Naive thymus-derived CD4-positive, alpha-beta T cell (primary cell): ENCODE measurements around the gene GJB1. TPM values are rescaled to one million over a fixed set of nuclear protein-coding genes. Genes with fewer than 3 reads are reported as not detected.

Experiments
- ATAC-seq: fragments of 150-1000 bp; cut with Tn5 transposase; 2 replicates; pipeline ENCODE4 v1.10.0; 2021; ENCODE audit warnings: mild to moderate bottlenecking, moderate library complexity
- CTCF ChIA-PET: fragments of 350-600 bp; sonication (Branson Sonifier 250); formaldehyde crosslinking; loops from one replicate; lab custom pipeline; 2021; ENCODE audit warnings: antibody characterized with exemption; lab: Charles Lee
- POLR2A ChIA-PET: fragments of 350-600 bp; sonication (Branson Sonifier 250); formaldehyde crosslinking; loops from one replicate; lab custom pipeline; 2021; ENCODE audit warnings: antibody characterized with exemption, inconsistent platforms; lab: Charles Lee
- DNase-seq, 9 donors: peaks; one replicate each; pipeline versions ENCODE4 v3.0.0 to v3.0.0-alpha.2; 2020 to 2022; ENCODE audit warnings: mixed read lengths in 1 of 9
- H3K27ac ChIP-seq: one replicate; pipeline ENCODE4 v1.7.0; 2013; ENCODE audit warnings: mild to moderate bottlenecking, low read depth, low read length, moderate library complexity
- H3K27me3 ChIP-seq, 2 donors: one replicate each; pipeline ENCODE4 v1.7.0; 2013; ENCODE audit warnings: low read length in 2 of 2, mild to moderate bottlenecking in 2 of 2, moderate library complexity in 2 of 2; ENCODE audit not compliant: control insufficient read depth in 2 of 2, insufficient read depth in 2 of 2
- H3K36me3 ChIP-seq, 3 experiments: 1 replicate in 2 of 3; 2 replicates in 1 of 3; pipeline ENCODE4 v1.7.0; 2013; ENCODE audit warnings: low read length in 3 of 3, mild to moderate bottlenecking in 3 of 3, moderate library complexity in 1 of 3; ENCODE audit not compliant: insufficient read depth in 3 of 3, control insufficient read depth in 2 of 3
- H3K4me1 ChIP-seq, 2 donors: one replicate each; pipeline ENCODE4 v1.7.0; 2013; ENCODE audit warnings: low read length in 2 of 2, mild to moderate bottlenecking in 2 of 2, moderate library complexity in 1 of 2; ENCODE audit not compliant: control insufficient read depth in 2 of 2, insufficient read depth in 2 of 2
- H3K4me3 ChIP-seq: 2 replicates; pipeline ENCODE4 v1.7.0; 2013; ENCODE audit warnings: mild to moderate bottlenecking, low read length
- H3K9me3 ChIP-seq, 3 experiments: 1 replicate in 2 of 3; 2 replicates in 1 of 3; pipeline ENCODE4 v1.7.0; 2013; ENCODE audit warnings: low read length in 3 of 3; ENCODE audit not compliant: control insufficient read depth in 2 of 3
- H3K27ac Mint-ChIP-seq, 9 donors: one replicate each; pipeline ENCODE4 v1.8.0; 2020 to 2022; ENCODE audit warnings: mixed read lengths in 9 of 9, mild to moderate bottlenecking in 8 of 9, moderate library complexity in 5 of 9, inconsistent platforms in 2 of 9
- H3K27me3 Mint-ChIP-seq, 5 donors: one replicate each; pipeline ENCODE4 v1.8.0; 2021 to 2022; ENCODE audit warnings: mixed read lengths in 5 of 5, mild to moderate bottlenecking in 1 of 5
- H3K36me3 Mint-ChIP-seq, 5 donors: one replicate each; pipeline ENCODE4 v1.8.0; 2020 to 2022; ENCODE audit warnings: mixed read lengths in 5 of 5, mild to moderate bottlenecking in 3 of 5, inconsistent platforms in 1 of 5
- H3K4me1 Mint-ChIP-seq, 7 donors: one replicate each; pipeline ENCODE4 v1.8.0; 2020 to 2022; ENCODE audit warnings: mixed read lengths in 7 of 7, mild to moderate bottlenecking in 3 of 7, inconsistent platforms in 1 of 7
- H3K4me3 Mint-ChIP-seq, 10 donors: one replicate each; pipeline ENCODE4 v1.8.0; 2020 to 2022; ENCODE audit warnings: mild to moderate bottlenecking in 10 of 10, mixed read lengths in 10 of 10, moderate library complexity in 6 of 10, inconsistent platforms in 2 of 10
- H3K9me3 Mint-ChIP-seq, 11 donors: one replicate each; pipeline ENCODE4 v1.8.0; 2020 to 2022; ENCODE audit warnings: mixed read lengths in 11 of 11, mild to moderate bottlenecking in 4 of 11, inconsistent platforms in 1 of 11, moderate library complexity in 1 of 11
- intact Hi-C, 2 donors: fragments of 100-400 bp; cut with micrococcal nuclease; formaldehyde crosslinking; loops; one replicate each; pipeline ENCODE4 v1.15.1; 2023
- polyA plus RNA-seq, 2 donors: library from polyadenylated mRNA; unstranded; fragments of 300-500 nt; fragmentation: Illumina TruSeq; gene quantifications; one replicate each; pipeline ENCODE4 v1.2.3, GENCODE V29; 2021
- total RNA-seq, 6 experiments: library from RNA in 5 of 6; stranded (reverse) in 5 of 6; gene quantifications; 1 replicate in 5 of 6; 2 replicates in 1 of 6; pipeline ENCODE4 v1.2.3 and lab custom pipeline; 2021 to 2026

Gene GJB1
- total and polyA plus RNA-seq, 7 experiments from 2014 or later: not detected

GRCh38 chrX:71184092-71184491 lies 38.9 kb upstream of the GJB1 start:
- H3K4me3 ChIP-seq: no peak overlapping the region
- H3K4me1 ChIP-seq: peaks cover 0 to 10% of the 10 kb centered on the region in 2 donors
- POLR2A ChIA-PET: interaction anchor here (0.9 to 1.7 kb wide), 4 partner anchors 14 to 343 kb away, joined by 3 to 5 read pairs (median 4); partner anchors contain the start of gene ZMYM3
- no peak overlapping the region for H3K4me3 Mint-ChIP-seq
- H3K4me1 Mint-ChIP-seq: peaks cover 0 to 22% (median 19%) of the 10 kb centered on the region in 7 donors
- no peaks in the 10 kb centered on the region for H3K27me3 Mint-ChIP-seq
- CTCF ChIA-PET: no interaction called here
- H3K36me3 Mint-ChIP-seq: peaks cover 0 to 2% (median 0%) of the 10 kb centered on the region in 5 donors
- H3K36me3 ChIP-seq: no peaks in the 10 kb centered on the region
- no peaks in the 10 kb centered on the region for H3K27me3 ChIP-seq
- H3K27ac ChIP-seq: no peak overlapping the region
- H3K9me3 Mint-ChIP-seq: peaks cover 0 to 1% (median 0%) of the 10 kb centered on the region in 11 donors
- no peak for DNase-seq
- peak overlapping the region in 2 of 9 donors; percentile 54 to 62 for H3K27ac Mint-ChIP-seq
- ATAC-seq: no peak
- no peaks in the 10 kb centered on the region for H3K9me3 ChIP-seq
- intact Hi-C loops: loop anchor here (5.0 to 10.0 kb wide), 6 partner anchors 37 to 1091 kb away; partner anchors contain the start of genes OGT (in 2 of the 2), IGBP1 (in 1 of the 2), IL2RG (in 1 of the 2) and RPS4X (in 1 of the 2)

GRCh38 chrX:71184803-71185495 lies 38.1 kb upstream of the GJB1 start:
- Histone ChIP-seq H3K4me1 (peaks cover 0 to 10% of the 10 kb centered on the region in 2 donors), H3K4me3 (no peak overlapping the region), H3K36me3 (no peaks in the 10 kb centered on the region), H3K9me3 (no peaks in the 10 kb centered on the region), H3K27ac (no peak overlapping the region), H3K27me3 (no peaks in the 10 kb centered on the region)
- DNase-seq (no peak), ATAC-seq (no peak)
- Mint-ChIP-seq H3K4me3 (no peak overlapping the region), H3K36me3 (peaks cover 0 to 2% (median 0%) of the 10 kb centered on the region in 5 donors), H3K9me3 (peaks cover 0 to 1% (median 0%) of the 10 kb centered on the region in 11 donors), H3K27me3 (no peaks in the 10 kb centered on the region), H3K27ac (peak overlapping the region in 7 of 9 donors; percentile 27 to 84 (median 62)), H3K4me1 (peaks cover 0 to 22% (median 16%) of the 10 kb centered on the region in 7 donors)
- ChIA-PET CTCF (no interaction called here), POLR2A (interaction anchor here (0.9 to 1.7 kb wide), 4 partner anchors 11 to 342 kb away, joined by 3 to 5 read pairs (median 4); no protein-coding TSS in a partner anchor)
- intact Hi-C loops: loop anchor here (5.0 to 10.0 kb wide), 6 partner anchors 38 to 1090 kb away; partner anchors contain the start of genes OGT (in 2 of the 2), IGBP1 (in 1 of the 2), IL2RG (in 1 of the 2) and RPS4X (in 1 of the 2)

GRCh38 chrX:71191248-71191647 lies 31.8 kb upstream of the GJB1 start:
- peak overlapping the region in 3 of 10 donors; percentile 7 to 46 (median 21) for H3K4me3 Mint-ChIP-seq
- peak overlapping the region in 8 of 9 donors; percentile 6 to 73 (median 58) for H3K27ac Mint-ChIP-seq
- Histone ChIP-seq H3K9me3 (no peaks in the 10 kb centered on the region), H3K4me1 (peaks cover 4 to 7% of the 10 kb centered on the region in 2 donors), H3K36me3 (no peaks in the 10 kb centered on the region), H3K27ac (no peak overlapping the region), H3K4me3 (no peak overlapping the region), H3K27me3 (no peaks in the 10 kb centered on the region)
- ATAC-seq (no peak), DNase-seq (no peak)
- CTCF ChIA-PET: no interaction called here
- peaks cover 15 to 32% (median 26%) of the 10 kb centered on the region in 7 donors for H3K4me1 Mint-ChIP-seq
- intact Hi-C loops: no loop called here
- POLR2A ChIA-PET: interaction anchor here (1.0 kb wide), 1 partner anchor 63 kb away, joined by 3 read pairs; the partner anchor contains the start of gene ZMYM3
- H3K27me3 Mint-ChIP-seq: no peaks in the 10 kb centered on the region
- H3K9me3 Mint-ChIP-seq: peaks cover 0 to 1% (median 0%) of the 10 kb centered on the region in 11 donors
- peaks cover 0 to 14% (median 6%) of the 10 kb centered on the region in 5 donors for H3K36me3 Mint-ChIP-seq

GRCh38 chrX:71195964-71196649 lies 26.9 kb upstream of the GJB1 start:
- peaks cover 4% of the 10 kb centered on the region in 2 donors for H3K4me1 ChIP-seq
- DNase-seq (peak in 6 of 9 donors; percentile 32 to 42 (median 35)), ATAC-seq (peak; percentile 63)
- Mint-ChIP-seq H3K4me3 (peak overlapping the region; percentile 79 to 97 (median 89)), H3K9me3 (peaks cover 0 to 1% (median 0%) of the 10 kb centered on the region in 11 donors), H3K27ac (peak overlapping the region; percentile 80 to 97 (median 91)), H3K27me3 (no peaks in the 10 kb centered on the region), H3K36me3 (peaks cover 0 to 19% (median 1%) of the 10 kb centered on the region in 5 donors), H3K4me1 (peaks cover 22 to 46% (median 34%) of the 10 kb centered on the region in 7 donors)
- POLR2A ChIA-PET: interaction anchor here (1.0 to 3.9 kb wide), 6 partner anchors 11 to 170 kb away, joined by 3 to 50 read pairs (median 6); partner anchors contain the start of genes NONO, SNX12, TAF1 and ZMYM3
- peak overlapping the region; percentile 42 for H3K4me3 ChIP-seq
- H3K9me3 ChIP-seq: no peaks in the 10 kb centered on the region
- intact Hi-C loops: loop anchor here (1.0 to 5.0 kb wide), 4 partner anchors 14 to 171 kb away; partner anchors contain the start of genes ZMYM3 (in 2 of the 2), NONO (in 1 of the 2) and TAF1 (in 1 of the 2)
- no peaks in the 10 kb centered on the region for H3K36me3 ChIP-seq
- no peaks in the 10 kb centered on the region for H3K27me3 ChIP-seq
- H3K27ac ChIP-seq: peak overlapping the region; percentile 57
- CTCF ChIA-PET: interaction anchor here (1.6 kb wide), 1 partner anchor 14 kb away, joined by 5 read pairs; no protein-coding TSS in a partner anchor

GRCh38 chrX:71198066-71198465 lies 25.0 kb upstream of the GJB1 start:
- no peaks in the 10 kb centered on the region for H3K9me3 ChIP-seq
- peak overlapping the region; percentile 62 for H3K4me3 ChIP-seq
- peak; percentile 69 for ATAC-seq
- no peaks in the 10 kb centered on the region for H3K27me3 ChIP-seq
- CTCF ChIA-PET: interaction anchor here (1.3 kb wide), 1 partner anchor 18 kb away, joined by 3 read pairs; no protein-coding TSS in a partner anchor
- Mint-ChIP-seq H3K36me3 (peaks cover 0 to 13% (median 0%) of the 10 kb centered on the region in 5 donors), H3K4me3 (peak overlapping the region; percentile 79 to 94 (median 90)), H3K27me3 (no peaks in the 10 kb centered on the region), H3K27ac (peak overlapping the region; percentile 80 to 94 (median 89)), H3K4me1 (peaks cover 18 to 35% (median 25%) of the 10 kb centered on the region in 7 donors), H3K9me3 (no peaks in the 10 kb centered on the region)
- H3K4me1 ChIP-seq: peaks cover 0 to 4% of the 10 kb centered on the region in 2 donors
- intact Hi-C loops: loop anchor here in 1 of 2 donors (5.0 kb wide), 1 partner anchor 169 kb away; the partner anchor contains the start of gene TAF1
- POLR2A ChIA-PET: interaction anchor here (0.9 to 3.9 kb wide), 7 partner anchors 13 to 168 kb away, joined by 3 to 50 read pairs (median 5); partner anchors contain the start of genes IL2RG, MED12, NONO and TAF1
- H3K27ac ChIP-seq: peak overlapping the region; percentile 50
- H3K36me3 ChIP-seq: no peaks in the 10 kb centered on the region
- peak in 7 of 9 donors; percentile 8 to 40 (median 20) for DNase-seq
